ENCODE data around the gene ZP2. TPM values are rescaled to one million over a fixed set of nuclear protein-coding genes. Genes with fewer than 3 reads are reported as not detected.

Gene ZP2
- total RNA-seq, 2 experiments from 2014 or later, result not detected

- TF ChIP-seq EZH2phosphoT487 (IDR thresholded peaks at IDR 0.05; ENCODE audit: borderline replicate concordance, low read depth, low read length), result no peak
- no TSS peak for BruUV-seq (replicated peaks)
These were observed 52.0 kb downstream of the ZP2 start for GRCh38 chr16:21159281-21159951.

DNA sequence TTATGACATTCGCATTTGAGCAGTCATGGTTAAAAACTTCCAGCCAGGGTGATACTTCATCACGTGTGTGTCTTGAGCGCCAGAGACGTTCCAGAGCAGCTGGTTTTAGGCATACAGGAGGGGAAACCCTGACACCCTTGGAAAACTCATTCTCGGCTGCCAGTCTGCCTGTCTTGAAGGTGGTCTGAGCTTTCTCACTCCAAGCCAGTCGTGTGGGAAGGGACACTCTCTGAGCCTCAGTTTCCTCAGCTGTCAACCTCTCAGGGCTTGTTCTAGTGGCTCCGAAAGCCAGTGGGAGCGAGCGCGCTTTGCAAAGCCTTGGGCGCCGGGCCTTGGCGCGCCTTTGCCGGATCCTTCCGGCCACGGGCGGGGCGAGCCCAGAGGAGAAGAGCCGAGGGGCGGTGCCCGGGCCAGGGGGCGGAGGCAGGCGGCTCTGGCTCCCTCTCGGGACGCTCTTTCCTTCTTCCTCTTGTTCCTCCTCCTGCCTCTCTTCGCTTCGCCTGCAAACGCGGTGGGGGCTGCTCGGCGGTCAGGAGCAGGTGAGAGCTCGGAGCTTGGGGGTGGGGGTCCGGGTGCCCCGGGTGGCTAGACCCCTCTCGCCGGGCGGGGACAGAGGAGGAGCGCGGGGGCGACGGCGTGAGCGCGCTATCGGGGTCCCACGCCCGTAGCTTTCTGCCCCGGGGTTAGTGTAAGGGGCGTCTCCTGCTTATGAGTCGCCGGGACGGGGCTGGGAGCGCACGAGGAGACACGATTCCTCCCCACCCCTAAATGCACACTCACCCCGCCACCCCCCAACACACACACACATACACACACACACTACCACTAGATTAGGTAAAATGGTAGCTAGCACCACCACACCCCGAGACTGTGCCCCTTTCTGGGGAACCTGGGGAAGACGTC is 52.9 kb downstream of the ZP2 start, which contains the start of gene LDAF1:
LDAF1 (plus strand) TSS at position 467 of the 903 bp plus-strand sequence. CDS start 2,509 bp downstream, outside the sequence.
- intact Hi-C loops (cut with micrococcal nuclease; ENCODE audit: unreplicated experiment), result loop anchor here (1.0 to 5.0 kb wide), 2 partner anchors 396 to 1164 kb away; no protein-coding TSS in a partner anchor
- Histone ChIP-seq H3K4me2 (ENCODE audit: low read length) (peak within 1 kb of the TSS; percentile 97), H3K4me1 (ENCODE audit: insufficient read depth, low read length, poor library complexity, severe bottlenecking) (peaks cover 17% of the 10 kb centered on the region), H3K79me2 (ENCODE audit: insufficient read depth, low read depth, low read length) (peaks cover 7% of the 10 kb centered on the region; the same call in 1 of the 2 replicates), H2AFZ (ENCODE audit: low read length) (peak within 1 kb of the TSS; percentile 93), H3K9me2 (ENCODE audit: insufficient read depth, low read length) (no peaks in the 10 kb centered on the region), H4K20me1 (ENCODE audit: insufficient read depth, low read length) (no peaks in the 10 kb centered on the region), H3K36me3 (ENCODE audit: insufficient read depth, low read length) (peaks cover 27% of the 10 kb centered on the region), H3K27ac (ENCODE audit: low read depth, low read length, poor library complexity, severe bottlenecking) (peak within 1 kb of the TSS; percentile 40), H3K9me3 (ENCODE audit: low read length) (no peaks in the 10 kb centered on the region), H3K4me3 (ENCODE audit: low read depth, low read length, poor library complexity, severe bottlenecking) (peak within 1 kb of the TSS; percentile 80)
- BruUV-seq (replicated peaks), result no TSS peak
- ChIA-PET CTCF (ENCODE audit: unreplicated experiment) (interaction anchor here (0.6 to 0.7 kb wide), 2 partner anchors 8 to 142 kb away, joined by 4 to 19 read pairs; no protein-coding TSS in a partner anchor), POLR2A (interaction anchor here (0.8 to 2.3 kb wide), 3 partner anchors 28 to 142 kb away, joined by 3 to 6 read pairs (median 5); no protein-coding TSS in a partner anchor)
- peak; percentile 85 for DNase-seq (ENCODE audit: low spot score)
- TF ChIP-seq CTCF (conservative IDR thresholded peaks at IDR 0.05; ENCODE audit: low read length) (no peak), EZH2phosphoT487 (IDR thresholded peaks at IDR 0.05; ENCODE audit: borderline replicate concordance, low read depth, low read length) (no peak)

More at GRCh38 chr16:21159281-21159951, 52.0 kb downstream of the ZP2 start:
- Histone ChIP-seq H3K4me2 (ENCODE audit: low read length) (peak overlapping the region; percentile 97), H3K4me3 (ENCODE audit: low read depth, low read length, poor library complexity, severe bottlenecking) (peak overlapping the region; percentile 80), H2AFZ (ENCODE audit: low read length) (peak overlapping the region; percentile 93; the same call in 1 of the 2 replicates), H3K9me2 (ENCODE audit: insufficient read depth, low read length) (no peaks in the 10 kb centered on the region), H3K4me1 (ENCODE audit: insufficient read depth, low read length, poor library complexity, severe bottlenecking) (peaks cover 17% of the 10 kb centered on the region), H3K9me3 (ENCODE audit: low read length) (no peaks in the 10 kb centered on the region), H3K36me3 (ENCODE audit: insufficient read depth, low read length) (peaks cover 32% of the 10 kb centered on the region), H3K27ac (ENCODE audit: low read depth, low read length, poor library complexity, severe bottlenecking) (peak overlapping the region; percentile 40), H3K79me2 (ENCODE audit: insufficient read depth, low read depth, low read length) (peaks cover 7% of the 10 kb centered on the region; the same call in 1 of the 2 replicates), H4K20me1 (ENCODE audit: insufficient read depth, low read length) (no peaks in the 10 kb centered on the region)
- DNase-seq (ENCODE audit: low spot score), result peak; percentile 46
- CTCF ChIA-PET (ENCODE audit: unreplicated experiment), result interaction anchor here (0.6 to 0.7 kb wide), 2 partner anchors 9 to 141 kb away, joined by 4 to 19 read pairs; no protein-coding TSS in a partner anchor
- POLR2A ChIA-PET, result interaction anchor here (0.8 to 2.3 kb wide), 3 partner anchors 27 to 141 kb away, joined by 3 to 6 read pairs (median 5); no protein-coding TSS in a partner anchor
- intact Hi-C loops (cut with micrococcal nuclease; ENCODE audit: unreplicated experiment), result loop anchor here (5.0 kb wide), 1 partner anchor 1163 kb away; no protein-coding TSS in a partner anchor

DNA sequence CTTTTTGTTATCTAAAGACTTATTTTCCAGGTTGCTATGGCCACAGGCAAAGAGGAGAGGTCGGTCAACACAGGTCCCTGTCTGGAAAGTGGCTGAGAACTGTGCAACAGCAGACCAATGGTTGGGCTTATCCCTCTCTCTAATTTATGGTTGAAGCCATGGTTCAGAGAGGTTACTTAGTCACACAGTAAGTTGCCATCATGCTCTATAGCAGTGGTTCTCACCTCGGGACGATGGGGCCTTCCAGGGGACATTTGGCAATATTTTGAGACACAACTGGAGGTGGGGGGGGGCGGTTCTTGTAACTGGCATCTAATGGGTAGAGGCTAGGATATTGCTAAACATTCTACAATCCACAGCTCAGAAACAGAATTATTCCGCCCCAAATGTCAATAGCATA is 53.7 kb downstream of the ZP2 start:
- Histone ChIP-seq H2AFZ (ENCODE audit: low read length) (peak overlapping the region; percentile 93; the same call in 1 of the 2 replicates), H3K27ac (ENCODE audit: low read depth, low read length, poor library complexity, severe bottlenecking) (no peak overlapping the region), H3K36me3 (ENCODE audit: insufficient read depth, low read length) (peaks cover 18% of the 10 kb centered on the region), H3K4me3 (ENCODE audit: low read depth, low read length, poor library complexity, severe bottlenecking) (peak overlapping the region; percentile 80), H3K4me1 (ENCODE audit: insufficient read depth, low read length, poor library complexity, severe bottlenecking) (peaks cover 17% of the 10 kb centered on the region), H4K20me1 (ENCODE audit: insufficient read depth, low read length) (no peaks in the 10 kb centered on the region), H3K79me2 (ENCODE audit: insufficient read depth, low read depth, low read length) (peaks cover 7% of the 10 kb centered on the region; the same call in 1 of the 2 replicates), H3K9me2 (ENCODE audit: insufficient read depth, low read length) (no peaks in the 10 kb centered on the region), H3K9me3 (ENCODE audit: low read length) (no peaks in the 10 kb centered on the region), H3K4me2 (ENCODE audit: low read length) (peak overlapping the region; percentile 97)
- intact Hi-C loops (cut with micrococcal nuclease; ENCODE audit: unreplicated experiment), result loop anchor here (1.0 to 5.0 kb wide), 2 partner anchors 397 to 1165 kb away; no protein-coding TSS in a partner anchor
- BruUV-seq (replicated peaks), result no TSS peak
- TF ChIP-seq CTCF (conservative IDR thresholded peaks at IDR 0.05; ENCODE audit: low read length) (no peak), EZH2phosphoT487 (IDR thresholded peaks at IDR 0.05; ENCODE audit: borderline replicate concordance, low read depth, low read length) (no peak)
- ChIA-PET POLR2A (interaction anchor here (0.6 to 2.3 kb wide), 6 partner anchors 13 to 143 kb away, joined by 3 to 5 read pairs (median 4); no protein-coding TSS in a partner anchor), CTCF (ENCODE audit: unreplicated experiment) (no interaction called here)
- DNase-seq (ENCODE audit: low spot score), result no peak
